Measurements from ENCODE around the gene UQCC2. TPM values are rescaled to one million over a fixed set of nuclear protein-coding genes. Genes with fewer than 3 reads are reported as not detected.

The UQCC2 gene
- total and polyA plus RNA-seq, 8 donors: 54.4 to 83.1 (median 61.0) TPM

GRCh38 chr6:33704215-33705066 lies 7.1 kb downstream of the UQCC2 start:
- TF ChIP-seq CTCF (IDR thresholded peaks at IDR 0.05): no peak
- intact Hi-C loops (cut with DNase I): no loop called here
- Histone ChIP-seq H3K4me1 (peaks cover 0 to 8% of the 10 kb centered on the region in 2 donors), H3K4me3 (no peak overlapping the region), H3K36me3 (peaks cover 0 to 25% of the 10 kb centered on the region in 2 donors), H3K27me3 (no peaks in the 10 kb centered on the region), H3K27ac (no peak overlapping the region), H3K9me3 (no peaks in the 10 kb centered on the region)
- peak; percentile 34 for ATAC-seq
- no peak for DNase-seq

GRCh38 chr6:33702345-33702977 lies 9.0 kb downstream of the UQCC2 start:
- Histone ChIP-seq H3K27me3 (no peaks in the 10 kb centered on the region), H3K9me3 (no peaks in the 10 kb centered on the region), H3K4me1 (peaks cover 0 to 21% of the 10 kb centered on the region in 2 donors), H3K4me3 (no peak overlapping the region), H3K36me3 (peaks cover 0 to 31% of the 10 kb centered on the region in 2 donors), H3K27ac (no peak overlapping the region)
- intact Hi-C loops (cut with DNase I): no loop called here
- ATAC-seq (peak; percentile 52), DNase-seq (peak in 1 of 4 donors; percentile 65)
- peak in 1 of 2 donors; percentile 12 for TF ChIP-seq CTCF (IDR thresholded peaks at IDR 0.05)

- H3K27ac ChIP-seq: peak overlapping the region; percentile 19 to 20
- intact Hi-C loops (cut with DNase I): no loop called here
- no peaks in the 10 kb centered on the region for H3K9me3 ChIP-seq
- DNase-seq: peak in 2 of 4 donors; percentile 64 to 73
- H3K36me3 ChIP-seq: peaks cover 0 to 41% of the 10 kb centered on the region in 2 donors
- H3K4me3 ChIP-seq: no peak overlapping the region
- ATAC-seq: peak; percentile 70
- H3K27me3 ChIP-seq: no peaks in the 10 kb centered on the region
- TF ChIP-seq CTCF (IDR thresholded peaks at IDR 0.05): peak; percentile 36 to 51
- H3K4me1 ChIP-seq: peaks cover 6 to 40% of the 10 kb centered on the region in 2 donors
These were observed 11.0 kb downstream of the UQCC2 start for GRCh38 chr6:33700391-33701050.

GRCh38 chr6:33699739-33700138 lies 11.8 kb downstream of the UQCC2 start:
- Histone ChIP-seq H3K9me3 (no peaks in the 10 kb centered on the region), H3K27me3 (no peaks in the 10 kb centered on the region), H3K4me1 (peaks cover 9 to 48% of the 10 kb centered on the region in 2 donors), H3K36me3 (peaks cover 0 to 49% of the 10 kb centered on the region in 2 donors), H3K4me3 (no peak overlapping the region), H3K27ac (peak overlapping the region in 1 of 2 donors; percentile 20)
- no peak for ATAC-seq
- intact Hi-C loops (cut with DNase I): no loop called here
- no peak for DNase-seq
- TF ChIP-seq CTCF (IDR thresholded peaks at IDR 0.05): no peak

- Histone ChIP-seq H3K4me1 (peaks cover 14 to 54% of the 10 kb centered on the region in 2 donors), H3K9me3 (no peaks in the 10 kb centered on the region), H3K27me3 (no peaks in the 10 kb centered on the region), H3K4me3 (no peak overlapping the region), H3K27ac (no peak overlapping the region), H3K36me3 (peaks cover 0 to 50% of the 10 kb centered on the region in 2 donors)
- intact Hi-C loops (cut with DNase I): no loop called here
- no peak for TF ChIP-seq CTCF (IDR thresholded peaks at IDR 0.05)
- ATAC-seq: no peak
- no peak for DNase-seq
These were observed 12.4 kb downstream of the UQCC2 start for GRCh38 chr6:33699131-33699530.

Data from left lung (tissue), 10 donors.